Lower leg skin (tissue), 3 donors: Measurements from ENCODE around the gene COL25A1.

Experiments used
- CTCF ChIP-seq, 3 donors: fragments of 450-650 bp; IDR thresholded peaks; one replicate each; pipeline ENCODE4 v1.5.1; 2016; ENCODE audit warnings: antibody characterized with exemption in 3 of 3, mild to moderate bottlenecking in 3 of 3, moderate library complexity in 2 of 3
- POLR2A ChIP-seq, 2 donors: fragments of 450-650 bp; IDR thresholded peaks; one replicate each; pipeline ENCODE4 v1.6.1; 2016 to 2017; ENCODE audit warnings: antibody characterized with exemption in 2 of 2, mild to moderate bottlenecking in 1 of 2, moderate library complexity in 1 of 2

- no peak for TF ChIP-seq CTCF (IDR thresholded peaks at IDR 0.05)
- no peak for TF ChIP-seq POLR2A (IDR thresholded peaks at IDR 0.05)
These were observed 343.0 kb downstream of the COL25A1 start for GRCh38 chr4:108959491-108959890.
